Tibial artery (tissue), 4 donors: ENCODE measurements around the gene AP2A2.

ENCODE experiments used
- DNase-seq, 2 donors: peaks; one replicate each; pipeline ENCODE4 v3.0.0-alpha.2; 2019
- H3K27ac ChIP-seq, 2 donors: fragments of 200-600 bp; sonication (generic) in 1 of 2; 1 replicate in 1 of 2; 2 replicates in 1 of 2; pipeline ENCODE4 v1.5.1; 2018 to 2019; ENCODE audit warnings: mild to moderate bottlenecking in 1 of 2
- H3K27me3 ChIP-seq, 2 donors: fragments of 200-600 bp; sonication (generic) in 1 of 2; one replicate each; pipeline versions ENCODE4 v1.5.1 to v1.6.0; 2016 to 2019
- H3K36me3 ChIP-seq, 3 donors: fragments of 200-600 bp; sonication (generic) in 2 of 3; one replicate each; pipeline ENCODE4 v1.5.1; 2016 to 2019; ENCODE audit warnings: mild to moderate bottlenecking in 2 of 3
- H3K4me1 ChIP-seq, 4 donors: fragments of 200-600 bp; sonication (generic) in 2 of 4; 1 replicate in 3 of 4; 2 replicates in 1 of 4; pipeline ENCODE4 v1.5.1; 2016 to 2019
- H3K4me3 ChIP-seq, 2 donors: fragments of 200-600 bp; sonication (generic) in 1 of 2; 1 replicate in 1 of 2; 2 replicates in 1 of 2; pipeline ENCODE4 v1.5.1; 2018 to 2019; ENCODE audit warnings: mild to moderate bottlenecking in 2 of 2
- H3K9me3 ChIP-seq, 3 donors: fragments of 200-600 bp; sonication (generic) in 1 of 3; one replicate each; pipeline ENCODE4 v1.5.1; 2016 to 2019
- CTCF ChIP-seq, 2 experiments: fragments of 200-600 bp in 1 of 2; fragments of 450-650 bp in 1 of 2; IDR thresholded peaks; one replicate each; pipeline ENCODE4 v1.5.1; 2017 to 2019; ENCODE audit warnings: antibody characterized with exemption in 2 of 2, mild to moderate bottlenecking in 1 of 2, moderate library complexity in 1 of 2
- intact Hi-C: fragments of 100-400 bp; cut with DNase I; formaldehyde crosslinking; loops from one replicate; pipeline ENCODE4 v1.15.0; 2023; ENCODE audit warnings: low total_unique reads

AP2A2 gene

GRCh38 chr11:951507-951906 lies 25.8 kb downstream of the AP2A2 start:
- no peak for TF ChIP-seq CTCF (IDR thresholded peaks at IDR 0.05)
- Histone ChIP-seq H3K4me3 (no peak overlapping the region), H3K9me3 (peaks cover 0 to 12% (median 0%) of the 10 kb centered on the region in 3 donors), H3K27ac (no peak overlapping the region), H3K36me3 (peaks cover 0 to 18% (median 15%) of the 10 kb centered on the region in 3 donors), H3K4me1 (peaks cover 0 to 14% (median 0%) of the 10 kb centered on the region in 4 donors), H3K27me3 (no peaks in the 10 kb centered on the region)
- DNase-seq, result no peak
- intact Hi-C loops, result no loop called here

- Histone ChIP-seq H3K36me3 (peaks cover 0 to 19% (median 15%) of the 10 kb centered on the region in 3 donors), H3K9me3 (peaks cover 0 to 12% (median 0%) of the 10 kb centered on the region in 3 donors), H3K4me3 (no peak overlapping the region), H3K27ac (no peak overlapping the region), H3K27me3 (no peaks in the 10 kb centered on the region), H3K4me1 (peaks cover 0 to 19% (median 0%) of the 10 kb centered on the region in 4 donors)
- no peak for TF ChIP-seq CTCF (IDR thresholded peaks at IDR 0.05)
- DNase-seq, result no peak
- intact Hi-C loops, result no loop called here
These were observed 27.0 kb downstream of the AP2A2 start for GRCh38 chr11:952406-953385.

GRCh38 chr11:953512-953911 lies 27.8 kb downstream of the AP2A2 start:
- no peak overlapping the region for H3K27ac ChIP-seq
- no peak overlapping the region for H3K4me3 ChIP-seq
- peaks cover 0 to 19% (median 0%) of the 10 kb centered on the region in 4 donors for H3K4me1 ChIP-seq
- intact Hi-C loops, result no loop called here
- no peaks in the 10 kb centered on the region for H3K27me3 ChIP-seq
- peaks cover 0 to 20% (median 17%) of the 10 kb centered on the region in 3 donors for H3K36me3 ChIP-seq
- no peak for TF ChIP-seq CTCF (IDR thresholded peaks at IDR 0.05)
- DNase-seq, result no peak
- peaks cover 0 to 12% (median 0%) of the 10 kb centered on the region in 3 donors for H3K9me3 ChIP-seq

GRCh38 chr11:954392-955153 lies 28.9 kb downstream of the AP2A2 start:
- peaks cover 0 to 19% (median 0%) of the 10 kb centered on the region in 4 donors for H3K4me1 ChIP-seq
- H3K9me3 ChIP-seq, result peaks cover 0 to 4% (median 0%) of the 10 kb centered on the region in 3 donors
- H3K36me3 ChIP-seq, result peaks cover 0 to 12% (median 11%) of the 10 kb centered on the region in 3 donors
- no peak for DNase-seq
- intact Hi-C loops, result no loop called here
- no peaks in the 10 kb centered on the region for H3K27me3 ChIP-seq
- TF ChIP-seq CTCF (IDR thresholded peaks at IDR 0.05), result no peak
- no peak overlapping the region for H3K27ac ChIP-seq
- H3K4me3 ChIP-seq, result no peak overlapping the region

GRCh38 chr11:955154-956063 lies 29.7 kb downstream of the AP2A2 start:
- no peak overlapping the region for H3K4me3 ChIP-seq
- peaks cover 6 to 19% (median 18%) of the 10 kb centered on the region in 3 donors for H3K36me3 ChIP-seq
- no peaks in the 10 kb centered on the region for H3K27me3 ChIP-seq
- intact Hi-C loops, result no loop called here
- peaks cover 0 to 19% (median 0%) of the 10 kb centered on the region in 4 donors for H3K4me1 ChIP-seq
- H3K9me3 ChIP-seq, result no peaks in the 10 kb centered on the region
- DNase-seq, result no peak
- TF ChIP-seq CTCF (IDR thresholded peaks at IDR 0.05), result no peak
- no peak overlapping the region for H3K27ac ChIP-seq
